Panc1 (cell line): ENCODE measurements around the gene EYS.

Experiments
- POLR2AphosphoS5 ChIP-seq: IDR thresholded peaks from 2 replicates; pipeline ENCODE4 v1.6.1; 2012; ENCODE audit warnings: mild to moderate bottlenecking, low read depth, low read length, moderate library complexity
- TCF7L2 ChIP-seq: IDR thresholded peaks from 2 replicates; pipeline ENCODE4 v1.6.1; 2011; ENCODE audit warnings: mild to moderate bottlenecking, low read depth, low read length, inconsistent platforms
- TF ChIP-seq, protein P1 (sequence below): fragments of 450-650 bp; IDR thresholded peaks from 2 replicates; pipeline ENCODE4 v1.5.1; 2017; ENCODE audit warnings: mild to moderate bottlenecking

- no peak for TF ChIP-seq TCF7L2
- TF ChIP-seq, protein P1, sequence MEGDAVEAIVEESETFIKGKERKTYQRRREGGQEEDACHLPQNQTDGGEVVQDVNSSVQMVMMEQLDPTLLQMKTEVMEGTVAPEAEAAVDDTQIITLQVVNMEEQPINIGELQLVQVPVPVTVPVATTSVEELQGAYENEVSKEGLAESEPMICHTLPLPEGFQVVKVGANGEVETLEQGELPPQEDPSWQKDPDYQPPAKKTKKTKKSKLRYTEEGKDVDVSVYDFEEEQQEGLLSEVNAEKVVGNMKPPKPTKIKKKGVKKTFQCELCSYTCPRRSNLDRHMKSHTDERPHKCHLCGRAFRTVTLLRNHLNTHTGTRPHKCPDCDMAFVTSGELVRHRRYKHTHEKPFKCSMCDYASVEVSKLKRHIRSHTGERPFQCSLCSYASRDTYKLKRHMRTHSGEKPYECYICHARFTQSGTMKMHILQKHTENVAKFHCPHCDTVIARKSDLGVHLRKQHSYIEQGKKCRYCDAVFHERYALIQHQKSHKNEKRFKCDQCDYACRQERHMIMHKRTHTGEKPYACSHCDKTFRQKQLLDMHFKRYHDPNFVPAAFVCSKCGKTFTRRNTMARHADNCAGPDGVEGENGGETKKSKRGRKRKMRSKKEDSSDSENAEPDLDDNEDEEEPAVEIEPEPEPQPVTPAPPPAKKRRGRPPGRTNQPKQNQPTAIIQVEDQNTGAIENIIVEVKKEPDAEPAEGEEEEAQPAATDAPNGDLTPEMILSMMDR, result no peak
- no peak for TF ChIP-seq POLR2AphosphoS5
Measured at GRCh38 chr6:64792534-64792933, 914.5 kb downstream of the EYS start.
